ENCODE data around the gene RAB22A.

DNA sequence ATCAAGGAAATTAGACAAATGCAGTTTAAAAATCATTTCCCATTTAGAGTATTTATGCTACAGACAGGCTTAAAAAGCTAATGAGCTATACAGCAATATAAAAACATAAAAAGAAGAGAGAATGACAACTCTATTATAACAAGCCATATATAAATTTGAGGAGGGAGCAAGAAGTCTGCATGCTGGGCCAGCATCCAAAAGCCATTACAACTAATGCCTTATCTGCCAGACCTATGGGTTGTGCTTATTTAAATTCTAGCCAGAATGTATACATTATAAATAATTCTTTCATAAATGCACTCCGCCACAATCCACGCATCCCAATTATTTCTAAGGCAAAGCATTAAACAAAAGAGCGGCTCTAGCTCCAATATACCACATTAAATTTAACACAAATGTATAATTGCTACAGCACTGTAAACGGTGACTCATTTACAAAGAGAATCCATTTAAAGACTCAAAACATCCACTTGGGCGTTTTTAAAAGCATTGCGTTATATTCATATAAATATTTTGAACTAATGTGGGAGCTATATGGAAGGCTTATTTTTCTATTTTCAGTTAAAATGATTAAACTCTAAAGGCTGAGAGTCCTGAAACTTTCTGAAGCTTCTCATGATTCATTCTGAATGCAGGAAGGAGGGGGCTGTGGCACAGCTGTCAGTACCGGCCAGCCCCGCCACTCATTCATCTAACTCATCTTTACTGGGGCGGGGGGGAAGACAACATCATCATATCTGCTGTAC lies 37.7 kb upstream of the RAB22A start:
- TF ChIP-seq, protein P1, sequence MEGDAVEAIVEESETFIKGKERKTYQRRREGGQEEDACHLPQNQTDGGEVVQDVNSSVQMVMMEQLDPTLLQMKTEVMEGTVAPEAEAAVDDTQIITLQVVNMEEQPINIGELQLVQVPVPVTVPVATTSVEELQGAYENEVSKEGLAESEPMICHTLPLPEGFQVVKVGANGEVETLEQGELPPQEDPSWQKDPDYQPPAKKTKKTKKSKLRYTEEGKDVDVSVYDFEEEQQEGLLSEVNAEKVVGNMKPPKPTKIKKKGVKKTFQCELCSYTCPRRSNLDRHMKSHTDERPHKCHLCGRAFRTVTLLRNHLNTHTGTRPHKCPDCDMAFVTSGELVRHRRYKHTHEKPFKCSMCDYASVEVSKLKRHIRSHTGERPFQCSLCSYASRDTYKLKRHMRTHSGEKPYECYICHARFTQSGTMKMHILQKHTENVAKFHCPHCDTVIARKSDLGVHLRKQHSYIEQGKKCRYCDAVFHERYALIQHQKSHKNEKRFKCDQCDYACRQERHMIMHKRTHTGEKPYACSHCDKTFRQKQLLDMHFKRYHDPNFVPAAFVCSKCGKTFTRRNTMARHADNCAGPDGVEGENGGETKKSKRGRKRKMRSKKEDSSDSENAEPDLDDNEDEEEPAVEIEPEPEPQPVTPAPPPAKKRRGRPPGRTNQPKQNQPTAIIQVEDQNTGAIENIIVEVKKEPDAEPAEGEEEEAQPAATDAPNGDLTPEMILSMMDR (IDR thresholded peaks at IDR 0.05; ENCODE audit: extremely low read depth in 1 of 2, insufficient read depth in 1 of 2, low read depth in 1 of 2, low read length in 2 of 2) = no peak
- TF ChIP-seq MAX (IDR thresholded peaks at IDR 0.05; ENCODE audit: insufficient read depth, insufficient read length) (no peak), POLR2AphosphoS5 (IDR thresholded peaks at IDR 0.05; ENCODE audit: insufficient read depth, low read depth, low read length) (no peak), MYC (IDR thresholded peaks at IDR 0.05; ENCODE audit: low read depth, low read length) (no peak), EZH2 (IDR thresholded peaks at IDR 0.05; ENCODE audit: borderline replicate concordance, low read depth, low read length, severe bottlenecking) (no peak), GATA2 (IDR thresholded peaks at IDR 0.05; ENCODE audit: insufficient read depth, insufficient read length, low read depth, low read length) (no peak), POLR2A (IDR thresholded peaks at IDR 0.05; ENCODE audit: low read depth, low read length) (no peak), JUN (IDR thresholded peaks at IDR 0.05; ENCODE audit: borderline replicate concordance, insufficient read depth, insufficient read length, low read depth) (no peak)
